BLaER1 treated with 17β-estradiol and CSF1 and Interleukin-3, amounts not matched to agents 10 nM and 100 nM (cell line): ENCODE results near the gene C9orf153.

Experiments used
- H3K27ac ChIP-seq, 11 experiments: shearing (Covaris generic); formaldehyde crosslinking; 2 replicates each; pipeline ENCODE4 v1.8.1; 2022
- H3K27me3 ChIP-seq, 11 experiments: shearing (Covaris generic); formaldehyde crosslinking; 2 replicates each; pipeline ENCODE4 v1.8.1; 2022
- H3K36me3 ChIP-seq, 11 experiments: shearing (Covaris generic); formaldehyde crosslinking; 2 replicates each; pipeline ENCODE4 v1.8.1; 2022
- H3K4me1 ChIP-seq, 10 experiments: shearing (Covaris generic); formaldehyde crosslinking; 2 replicates each; pipeline ENCODE4 v1.8.1; 2022
- H3K4me2 ChIP-seq, 11 experiments: shearing (Covaris generic); formaldehyde crosslinking; 2 replicates each; pipeline ENCODE4 v1.8.1; 2022
- H3K4me3 ChIP-seq, 10 experiments: shearing (Covaris generic); formaldehyde crosslinking; 2 replicates each; pipeline ENCODE4 v1.8.1; 2022
- H3K9ac ChIP-seq, 11 experiments: shearing (Covaris generic); formaldehyde crosslinking; 2 replicates each; pipeline ENCODE4 v1.8.1; 2022
- H3K9me3 ChIP-seq, 11 experiments: shearing (Covaris generic); formaldehyde crosslinking; replicated peaks in 1 of 11; 2 replicates each; pipeline ENCODE4 v1.8.1; 2022
- H4K20me1 ChIP-seq, 11 experiments: shearing (Covaris generic); formaldehyde crosslinking; 2 replicates each; pipeline ENCODE4 v1.8.1; 2022
- Cebpa-rat ChIP-seq, 11 experiments: shearing (Covaris generic); IDR thresholded peaks; 2 replicates each; pipeline ENCODE4 v1.8.1; 2022

The C9orf153 gene

GRCh38 chr9:86252870-86253269, 6.6 kb downstream of the C9orf153 start:
- Histone ChIP-seq H3K36me3 (peaks cover 0 to 24% (median 6%) of the 10 kb centered on the region in 11 experiments; a peak in 8 of 22 replicates), H3K27ac (no peak overlapping the region), H3K4me2 (no peak overlapping the region), H3K9me3 (peaks cover 23 to 33% (median 26%) of the 10 kb centered on the region in 11 experiments), H3K4me3 (no peak overlapping the region), H3K9ac (no peak overlapping the region), H3K4me1 (peaks cover 0 to under 1% (median 0%) of the 10 kb centered on the region in 10 experiments; a peak in 3 of 20 replicates), H4K20me1 (no peaks in the 10 kb centered on the region), H3K27me3 (no peaks in the 10 kb centered on the region)
- no peak for TF ChIP-seq Cebpa-rat (IDR thresholded peaks at IDR 0.05)

GRCh38 chr9:86250123-86250522, 9.3 kb downstream of the C9orf153 start:
- no peak overlapping the region for H3K27ac ChIP-seq
- no peak overlapping the region for H3K4me2 ChIP-seq
- no peaks in the 10 kb centered on the region for H4K20me1 ChIP-seq
- H3K27me3 ChIP-seq = no peaks in the 10 kb centered on the region
- peaks cover 10 to 21% (median 19%) of the 10 kb centered on the region in 10 experiments for H3K4me1 ChIP-seq
- TF ChIP-seq Cebpa-rat (IDR thresholded peaks at IDR 0.05) = no peak
- no peak overlapping the region for H3K9ac ChIP-seq
- peaks cover 23 to 33% (median 26%) of the 10 kb centered on the region in 11 experiments for H3K9me3 ChIP-seq
- H3K4me3 ChIP-seq = no peak overlapping the region
- H3K36me3 ChIP-seq = peaks cover 0 to 24% (median 6%) of the 10 kb centered on the region in 11 experiments; a peak in 8 of 22 replicates

GRCh38 chr9:86248746-86249145, 10.7 kb downstream of the C9orf153 start:
- peaks cover 18 to 22% (median 21%) of the 10 kb centered on the region in 11 experiments for H3K9me3 ChIP-seq
- H3K36me3 ChIP-seq = peaks cover 0 to 17% (median 5%) of the 10 kb centered on the region in 11 experiments; a peak in 8 of 22 replicates
- H3K9ac ChIP-seq = no peak overlapping the region
- no peak overlapping the region for H3K27ac ChIP-seq
- H4K20me1 ChIP-seq = no peaks in the 10 kb centered on the region
- no peaks in the 10 kb centered on the region for H3K27me3 ChIP-seq
- H3K4me1 ChIP-seq = peaks cover 10 to 21% (median 19%) of the 10 kb centered on the region in 10 experiments
- H3K4me3 ChIP-seq = no peak overlapping the region
- no peak for TF ChIP-seq Cebpa-rat (IDR thresholded peaks at IDR 0.05)
- H3K4me2 ChIP-seq = no peak overlapping the region

- Histone ChIP-seq H3K27ac (peak overlapping the region in 1 of 11 experiments; percentile 0; a peak in 1 of 22 replicates), H3K27me3 (no peaks in the 10 kb centered on the region), H4K20me1 (no peaks in the 10 kb centered on the region), H3K9me3 (peaks cover 0 to 2% (median 1%) of the 10 kb centered on the region in 11 experiments; a peak in 14 of 22 replicates), H3K4me1 (peaks cover 18 to 27% (median 21%) of the 10 kb centered on the region in 10 experiments), H3K4me3 (no peak overlapping the region), H3K4me2 (peak overlapping the region; percentile 45 to 78 (median 53)), H3K36me3 (no peaks in the 10 kb centered on the region), H3K9ac (peak overlapping the region in 3 of 11 experiments; percentile 0 to 9 (median 3); a peak in 1 of 22 replicates)
- TF ChIP-seq Cebpa-rat (IDR thresholded peaks at IDR 0.05) = no peak
Measured at GRCh38 chr9:86246752-86247161, 12.7 kb downstream of the C9orf153 start.

- H3K27ac ChIP-seq = no peak overlapping the region
- H4K20me1 ChIP-seq = no peaks in the 10 kb centered on the region
- peak overlapping the region in 3 of 11 experiments; percentile 12 to 46 (median 34); a peak in 3 of 22 replicates for H3K4me2 ChIP-seq
- peaks cover 11 to 19% (median 14%) of the 10 kb centered on the region in 10 experiments for H3K4me1 ChIP-seq
- no peak overlapping the region for H3K4me3 ChIP-seq
- H3K9me3 ChIP-seq = no peaks in the 10 kb centered on the region
- H3K27me3 ChIP-seq = no peaks in the 10 kb centered on the region
- TF ChIP-seq Cebpa-rat (IDR thresholded peaks at IDR 0.05) = no peak
- H3K36me3 ChIP-seq = no peaks in the 10 kb centered on the region
- no peak overlapping the region for H3K9ac ChIP-seq
Measured at GRCh38 chr9:86242071-86242470, 17.4 kb downstream of the C9orf153 start.

GRCh38 chr9:86241216-86241615, 18.2 kb downstream of the C9orf153 start:
- Histone ChIP-seq H3K27me3 (no peaks in the 10 kb centered on the region), H3K36me3 (no peaks in the 10 kb centered on the region), H3K4me1 (peaks cover 2 to 12% (median 7%) of the 10 kb centered on the region in 10 experiments; a peak in 19 of 20 replicates), H3K27ac (no peak overlapping the region), H3K4me3 (no peak overlapping the region), H3K9ac (no peak overlapping the region), H3K4me2 (no peak overlapping the region), H4K20me1 (no peaks in the 10 kb centered on the region), H3K9me3 (no peaks in the 10 kb centered on the region)
- no peak for TF ChIP-seq Cebpa-rat (IDR thresholded peaks at IDR 0.05)

- H3K9me3 ChIP-seq = no peaks in the 10 kb centered on the region
- H3K4me1 ChIP-seq = peaks cover 0 to 12% (median 4%) of the 10 kb centered on the region in 10 experiments; a peak in 9 of 20 replicates
- H4K20me1 ChIP-seq = no peaks in the 10 kb centered on the region
- H3K9ac ChIP-seq = no peak overlapping the region
- no peak overlapping the region for H3K27ac ChIP-seq
- H3K4me3 ChIP-seq = no peak overlapping the region
- no peaks in the 10 kb centered on the region for H3K36me3 ChIP-seq
- no peak overlapping the region for H3K4me2 ChIP-seq
- no peaks in the 10 kb centered on the region for H3K27me3 ChIP-seq
- TF ChIP-seq Cebpa-rat (IDR thresholded peaks at IDR 0.05) = no peak
Measured at GRCh38 chr9:86238861-86239770, 20.3 kb downstream of the C9orf153 start.

- TF ChIP-seq Cebpa-rat (IDR thresholded peaks at IDR 0.05) = no peak
- no peak overlapping the region for H3K4me2 ChIP-seq
- H3K4me3 ChIP-seq = no peak overlapping the region
- H3K27ac ChIP-seq = no peak overlapping the region
- peaks cover 0 to 6% (median 0%) of the 10 kb centered on the region in 10 experiments; a peak in 1 of 20 replicates for H3K4me1 ChIP-seq
- H3K27me3 ChIP-seq = no peaks in the 10 kb centered on the region
- no peaks in the 10 kb centered on the region for H4K20me1 ChIP-seq
- H3K9me3 ChIP-seq = no peaks in the 10 kb centered on the region
- H3K9ac ChIP-seq = no peak overlapping the region
- H3K36me3 ChIP-seq = no peaks in the 10 kb centered on the region
Measured at GRCh38 chr9:86230858-86231257, 28.6 kb downstream of the C9orf153 start.

GRCh38 chr9:86222667-86223066, 36.8 kb downstream of the C9orf153 start:
- no peak overlapping the region for H3K9ac ChIP-seq
- no peak overlapping the region for H3K27ac ChIP-seq
- no peak overlapping the region for H3K4me2 ChIP-seq
- H3K4me1 ChIP-seq = no peaks in the 10 kb centered on the region
- H3K36me3 ChIP-seq = no peaks in the 10 kb centered on the region
- no peak overlapping the region for H3K4me3 ChIP-seq
- no peaks in the 10 kb centered on the region for H4K20me1 ChIP-seq
- TF ChIP-seq Cebpa-rat (IDR thresholded peaks at IDR 0.05) = no peak
- no peaks in the 10 kb centered on the region for H3K27me3 ChIP-seq
- no peaks in the 10 kb centered on the region for H3K9me3 ChIP-seq
